Kidney (tissue), 14 donors: ENCODE results near the gene TOLLIP. TPM values are rescaled to one million over a fixed set of nuclear protein-coding genes. Genes with fewer than 3 reads are reported as not detected.

Experiments
- DNase-seq, 5 donors: peaks; one replicate each; pipeline ENCODE4 v3.0.0-alpha.2; 2013 to 2020
- FAIRE-seq: peaks from 2 replicates; lab custom pipeline; 2012; peaks lifted over from hg19 to GRCh38; lab: Jason Lieb, UNC
- H3K27ac ChIP-seq, 2 donors: one replicate each; pipeline ENCODE4 v1.7.0; 2013; ENCODE audit warnings: low read depth in 2 of 2, low read length in 2 of 2, inconsistent platforms in 1 of 2
- H3K27me3 ChIP-seq: one replicate; pipeline ENCODE4 v1.7.1; 2013; ENCODE audit warnings: low read length, inconsistent platforms; ENCODE audit not compliant: control insufficient read depth, insufficient read depth
- H3K36me3 ChIP-seq, 3 donors: one replicate each; pipeline versions ENCODE4 v1.7.0 to v1.7.1; 2013; ENCODE audit warnings: low read length in 3 of 3, control low read depth in 1 of 3, inconsistent platforms in 1 of 3; ENCODE audit not compliant: insufficient read depth in 3 of 3, control insufficient read depth in 2 of 3
- H3K4me1 ChIP-seq, 3 donors: one replicate each; pipeline versions ENCODE4 v1.7.0 to v1.7.1; 2013; ENCODE audit warnings: low read length in 3 of 3, inconsistent platforms in 1 of 3, low read depth in 1 of 3; ENCODE audit not compliant: control insufficient read depth in 2 of 3, insufficient read depth in 2 of 3
- H3K4me3 ChIP-seq, 3 donors: one replicate each; pipeline versions ENCODE4 v1.7.0 to v1.8.1; 2013; ENCODE audit warnings: low read length in 3 of 3, control low read depth in 1 of 3, inconsistent platforms in 1 of 3
- H3K9ac ChIP-seq, 3 donors: one replicate each; pipeline versions ENCODE4 v1.7.0 to v1.7.1; 2013; ENCODE audit warnings: low read length in 3 of 3, control low read depth in 1 of 3, inconsistent platforms in 1 of 3
- H3K9me3 ChIP-seq, 3 donors: one replicate each; pipeline versions ENCODE4 v1.7.0 to v1.7.1; 2013; ENCODE audit warnings: low read length in 3 of 3, control low read depth in 1 of 3, inconsistent platforms in 1 of 3; ENCODE audit not compliant: control insufficient read depth in 2 of 3, insufficient read depth in 1 of 3
- intact Hi-C: fragments of 100-400 bp; cut with DNase I; formaldehyde crosslinking; loops from one replicate; pipeline ENCODE4 v1.11.1; 2022
- polyA plus RNA-seq: library from polyadenylated mRNA; stranded (reverse); fragments of 350-450 nt; fragmentation: Illumina TruSeq; extraction: RNeasy Lipid Tissue Mini Kit (QIAGEN cat#74804); gene quantifications from one replicate; pipeline ENCODE4 v1.2.3, GENCODE V29; 2014; ENCODE audit warnings: low read depth, low replicate concordance; ENCODE audit not compliant: insufficient read depth
- total RNA-seq: library from RNA; stranded (reverse); fragmentation: NEBNext Ultra II Directional; extraction: Animal tissue kit (Norgen Biotek cat#: 25700); gene quantifications from one replicate; pipeline ENCODE4 v1.2.1, GENCODE V29; 2021
- TF ChIP-seq, protein P1 (sequence below): IDR thresholded peaks from 3 replicates; pipeline ENCODE4 v1.5.1; 2012; ENCODE audit warnings: mild to moderate bottlenecking, moderate library complexity, borderline replicate concordance; ENCODE audit not compliant: insufficient read depth; ENCODE audit errors: extremely low read depth
- donor health status: control.
- donor health status: control.
- donor health status: control.
- donor health status: control.
- donor health status: control.
- donor health status: DM: yes; HTN: yes; CAD: no.
- donor health status: Normal renal cell carcinoma (clear cell type).

TOLLIP gene
- total and polyA plus RNA-seq, 2 donors from 2014 or later, result 65.5 to 88.0 TPM

- Histone ChIP-seq H3K27ac (no peak overlapping the region), H3K27me3 (no peaks in the 10 kb centered on the region), H3K36me3 (peaks cover 0 to 35% (median 30%) of the 10 kb centered on the region in 3 donors), H3K4me3 (no peak overlapping the region), H3K9ac (no peak overlapping the region), H3K4me1 (no peaks in the 10 kb centered on the region), H3K9me3 (no peaks in the 10 kb centered on the region)
- TF ChIP-seq, protein P1, sequence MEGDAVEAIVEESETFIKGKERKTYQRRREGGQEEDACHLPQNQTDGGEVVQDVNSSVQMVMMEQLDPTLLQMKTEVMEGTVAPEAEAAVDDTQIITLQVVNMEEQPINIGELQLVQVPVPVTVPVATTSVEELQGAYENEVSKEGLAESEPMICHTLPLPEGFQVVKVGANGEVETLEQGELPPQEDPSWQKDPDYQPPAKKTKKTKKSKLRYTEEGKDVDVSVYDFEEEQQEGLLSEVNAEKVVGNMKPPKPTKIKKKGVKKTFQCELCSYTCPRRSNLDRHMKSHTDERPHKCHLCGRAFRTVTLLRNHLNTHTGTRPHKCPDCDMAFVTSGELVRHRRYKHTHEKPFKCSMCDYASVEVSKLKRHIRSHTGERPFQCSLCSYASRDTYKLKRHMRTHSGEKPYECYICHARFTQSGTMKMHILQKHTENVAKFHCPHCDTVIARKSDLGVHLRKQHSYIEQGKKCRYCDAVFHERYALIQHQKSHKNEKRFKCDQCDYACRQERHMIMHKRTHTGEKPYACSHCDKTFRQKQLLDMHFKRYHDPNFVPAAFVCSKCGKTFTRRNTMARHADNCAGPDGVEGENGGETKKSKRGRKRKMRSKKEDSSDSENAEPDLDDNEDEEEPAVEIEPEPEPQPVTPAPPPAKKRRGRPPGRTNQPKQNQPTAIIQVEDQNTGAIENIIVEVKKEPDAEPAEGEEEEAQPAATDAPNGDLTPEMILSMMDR, result no peak
- DNase-seq (peak in 1 of 5 donors; percentile 63), FAIRE-seq (no peak)
- intact Hi-C loops, result no loop called here
Measured at GRCh38 chr11:1288426-1289151, 20.8 kb downstream of the TOLLIP start.

DNA sequence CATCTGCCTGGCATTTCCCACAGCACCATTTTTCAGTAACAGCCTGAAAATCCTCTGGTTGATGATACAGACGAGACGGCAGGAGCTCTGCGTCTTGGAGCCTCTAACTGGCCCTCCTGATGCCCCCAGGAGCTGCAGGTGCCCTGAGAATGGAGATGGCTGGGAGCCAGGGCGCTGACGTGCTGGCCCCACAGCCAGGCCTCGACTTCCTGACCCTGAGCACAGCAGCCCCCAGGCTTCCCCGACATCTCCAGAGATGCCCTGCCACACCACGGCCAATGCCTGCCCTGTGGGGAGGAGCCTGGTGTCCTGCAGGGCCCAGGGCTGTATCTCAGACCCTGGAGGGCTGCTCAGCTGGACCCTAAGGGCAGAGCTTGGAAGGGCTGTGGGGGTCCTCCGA, 21.5 kb downstream of the TOLLIP start:
- Histone ChIP-seq H3K9me3 (no peaks in the 10 kb centered on the region), H3K4me3 (no peak overlapping the region), H3K27ac (no peak overlapping the region), H3K36me3 (peaks cover 0 to 35% (median 30%) of the 10 kb centered on the region in 3 donors), H3K4me1 (no peaks in the 10 kb centered on the region), H3K27me3 (no peaks in the 10 kb centered on the region), H3K9ac (no peak overlapping the region)
- intact Hi-C loops, result no loop called here
- TF ChIP-seq, protein P1, result no peak
- no peak for FAIRE-seq
- DNase-seq, result peak in 1 of 5 donors; percentile 66

- Histone ChIP-seq H3K9me3 (no peaks in the 10 kb centered on the region), H3K27ac (no peak overlapping the region), H3K36me3 (peaks cover 0 to 36% (median 30%) of the 10 kb centered on the region in 3 donors), H3K4me3 (no peak overlapping the region), H3K27me3 (no peaks in the 10 kb centered on the region), H3K9ac (no peak overlapping the region), H3K4me1 (peaks cover 0 to 2% (median 0%) of the 10 kb centered on the region in 3 donors)
- intact Hi-C loops, result no loop called here
- FAIRE-seq (no peak), DNase-seq (peak in 1 of 5 donors; percentile 64)
- TF ChIP-seq, protein P1, result no peak
Measured at GRCh38 chr11:1285876-1286275, 23.6 kb downstream of the TOLLIP start.
